Measurements from ENCODE around the gene TEX35. TPM values are rescaled to one million over a fixed set of nuclear protein-coding genes. Genes with fewer than 3 reads are reported as not detected.

The TEX35 gene
- total RNA-seq, 2 experiments from 2014 or later, result not detected

DNA sequence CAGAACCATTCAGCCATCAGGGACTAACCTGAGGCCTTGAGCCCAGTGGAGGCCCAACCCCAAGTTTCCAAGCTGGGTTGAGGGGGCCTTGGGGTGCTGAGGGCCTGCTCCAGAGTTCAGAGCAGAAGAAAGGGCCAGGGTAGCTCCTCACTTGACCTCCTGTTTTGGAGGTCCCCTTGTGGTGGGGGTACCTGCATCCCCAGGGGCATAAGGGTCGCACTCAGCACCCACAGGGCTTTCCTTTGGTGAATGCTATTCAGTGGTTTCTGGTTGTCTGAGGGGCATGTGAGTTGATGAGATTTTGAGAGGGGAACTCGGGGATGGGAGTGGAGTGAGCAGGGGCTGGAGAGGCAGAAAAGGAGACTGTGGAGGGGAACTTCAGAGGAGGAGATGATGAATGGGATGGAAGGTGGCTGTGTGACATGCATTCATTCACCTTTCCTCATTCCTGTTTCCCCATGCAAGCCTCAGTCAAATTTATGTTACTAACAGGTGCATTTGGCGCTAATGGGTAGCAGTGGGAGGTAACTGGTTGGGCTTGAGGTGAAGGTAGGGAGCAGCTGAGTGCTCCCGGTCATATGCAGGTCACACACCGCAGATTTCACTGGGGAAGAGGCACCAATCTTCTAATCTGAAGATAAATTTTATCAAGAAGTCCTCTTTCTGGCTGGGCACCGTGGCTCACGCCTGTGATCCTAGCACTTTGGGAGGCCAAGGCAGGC is 50.4 kb downstream of the TEX35 start:
- ChIA-PET POLR2A (no interaction called here), CTCF (interaction anchor here (1.3 to 1.5 kb wide), 2 partner anchors 9 to 23 kb away, joined by 3 to 5 read pairs; no protein-coding TSS in a partner anchor)
- Mint-ChIP-seq H3K36me3 (ENCODE audit: low read depth) (no peaks in the 10 kb centered on the region), H3K9me3 (no peaks in the 10 kb centered on the region), H3K4me3 (no peak overlapping the region), H3K27me3 (no peaks in the 10 kb centered on the region), H3K27ac (no peak overlapping the region), H3K4me1 (no peaks in the 10 kb centered on the region)
- DNase-seq, result no peak

DNA sequence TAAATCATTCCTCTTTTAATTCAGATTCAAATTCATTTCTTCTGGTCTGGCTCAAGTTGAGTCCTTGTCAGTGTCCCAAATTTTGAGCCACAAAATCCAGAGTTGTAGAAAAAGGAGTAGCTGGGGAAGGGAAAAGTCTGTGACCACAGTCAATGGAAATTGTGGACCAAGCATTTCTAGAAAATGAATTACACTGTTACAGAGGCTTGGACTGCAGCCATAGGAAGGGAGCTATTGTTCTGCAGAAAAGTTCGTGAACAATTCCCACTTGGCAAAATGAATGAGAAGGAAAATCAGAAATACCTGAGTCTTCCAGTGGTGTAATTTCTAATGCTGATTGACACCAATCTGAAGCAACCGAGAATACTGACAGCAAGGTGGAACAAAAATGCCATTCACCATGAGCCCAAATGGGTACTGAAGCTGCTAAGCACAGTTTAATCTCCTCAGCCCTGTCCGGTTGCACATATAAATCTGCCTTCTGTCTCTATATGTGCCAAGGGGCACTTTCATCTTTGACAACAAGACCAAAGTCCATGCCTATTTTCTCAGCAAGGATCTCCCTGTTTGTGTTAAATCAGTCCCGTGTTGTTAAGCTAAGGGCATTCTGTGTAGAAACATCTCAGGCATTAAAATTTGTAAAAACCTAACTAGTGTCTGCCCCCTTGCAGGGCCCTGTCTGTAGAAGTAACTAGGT is 51.3 kb downstream of the TEX35 start:
- Mint-ChIP-seq H3K27ac (no peak overlapping the region), H3K9me3 (no peaks in the 10 kb centered on the region), H3K27me3 (no peaks in the 10 kb centered on the region), H3K4me3 (no peak overlapping the region), H3K36me3 (ENCODE audit: low read depth) (no peaks in the 10 kb centered on the region), H3K4me1 (no peaks in the 10 kb centered on the region)
- ChIA-PET CTCF (interaction anchor here (1.5 kb wide), 1 partner anchor 24 kb away, joined by 3 read pairs; no protein-coding TSS in a partner anchor), POLR2A (no interaction called here)
- DNase-seq, result no peak

DNA sequence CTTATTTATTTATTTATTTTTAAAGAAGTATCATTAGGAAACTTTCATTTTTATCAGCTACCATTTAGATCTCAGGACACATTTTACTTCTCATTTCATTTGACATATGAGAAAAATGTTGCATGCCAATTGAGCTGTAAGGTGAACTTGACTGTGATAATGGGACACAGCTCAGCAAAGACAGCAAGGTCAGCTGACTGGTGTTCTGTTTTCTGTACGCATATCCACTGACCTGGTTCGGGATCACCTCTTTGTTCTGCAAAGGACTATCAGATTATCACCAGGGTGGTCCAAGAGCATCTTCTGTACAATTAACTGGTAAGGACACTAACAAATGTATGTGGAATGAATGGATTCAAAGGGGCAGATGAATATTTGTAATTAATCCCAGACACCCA is 51.9 kb downstream of the TEX35 start:
- ChIA-PET POLR2A (no interaction called here), CTCF (interaction anchor here (1.5 kb wide), 1 partner anchor 25 kb away, joined by 3 read pairs; no protein-coding TSS in a partner anchor)
- H3K27me3 Mint-ChIP-seq, result no peaks in the 10 kb centered on the region
- H3K9me3 Mint-ChIP-seq, result no peaks in the 10 kb centered on the region
- H3K27ac Mint-ChIP-seq, result no peak overlapping the region
- no peaks in the 10 kb centered on the region for H3K4me1 Mint-ChIP-seq
- H3K4me3 Mint-ChIP-seq, result no peak overlapping the region
- no peak for DNase-seq
- no peaks in the 10 kb centered on the region for H3K36me3 Mint-ChIP-seq (ENCODE audit: low read depth)

DNA sequence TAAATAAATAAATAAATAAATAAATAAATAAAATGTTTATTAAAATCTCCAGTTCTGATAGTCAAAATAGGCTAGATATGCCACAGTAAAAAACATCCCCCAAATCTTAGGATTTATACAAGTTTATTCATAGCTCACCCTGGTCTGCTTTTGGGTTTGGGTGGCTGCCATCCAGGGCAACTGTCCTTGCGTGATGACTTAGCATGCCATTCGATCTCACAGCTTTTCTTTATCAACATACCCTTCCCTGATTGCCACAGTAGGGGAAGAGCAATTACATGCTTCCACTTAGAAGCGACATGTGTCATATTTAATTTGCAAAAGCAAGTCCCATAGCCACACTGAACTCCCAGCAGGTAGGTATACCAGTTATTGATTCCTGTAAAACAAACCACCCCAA is 52.7 kb downstream of the TEX35 start:
- H3K9me3 Mint-ChIP-seq, result no peaks in the 10 kb centered on the region
- no peaks in the 10 kb centered on the region for H3K4me1 Mint-ChIP-seq
- H3K4me3 Mint-ChIP-seq, result no peak overlapping the region
- DNase-seq, result no peak
- CTCF ChIA-PET, result interaction anchor here (1.0 to 1.2 kb wide), 2 partner anchors 15 to 19 kb away, joined by 3 read pairs; no protein-coding TSS in a partner anchor
- H3K27ac Mint-ChIP-seq, result no peak overlapping the region
- POLR2A ChIA-PET, result no interaction called here
- no peaks in the 10 kb centered on the region for H3K27me3 Mint-ChIP-seq
- H3K36me3 Mint-ChIP-seq (ENCODE audit: low read depth), result no peaks in the 10 kb centered on the region

DNA sequence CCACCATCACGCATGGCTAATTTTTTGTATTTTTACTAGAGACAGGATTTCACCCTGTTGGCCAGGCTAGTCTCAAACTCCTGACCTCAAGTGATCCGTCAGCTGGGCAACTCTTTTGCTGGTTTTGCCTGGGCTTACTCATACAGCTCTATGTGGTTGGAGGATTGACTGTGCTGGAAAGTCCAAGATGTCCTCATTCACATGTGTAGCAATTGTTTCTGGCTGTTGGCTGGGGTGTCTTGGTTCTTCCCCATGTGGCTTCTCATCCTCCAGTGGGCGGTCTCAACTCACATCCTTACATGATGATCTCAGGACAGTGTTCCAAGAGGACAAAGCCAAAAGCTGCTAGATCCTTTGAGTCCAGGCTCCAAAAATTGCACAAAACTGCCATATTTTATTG is 53.3 kb downstream of the TEX35 start:
- ChIA-PET POLR2A (no interaction called here), CTCF (interaction anchor here (1.0 to 1.2 kb wide), 2 partner anchors 15 to 20 kb away, joined by 3 read pairs; no protein-coding TSS in a partner anchor)
- Mint-ChIP-seq H3K27me3 (no peaks in the 10 kb centered on the region), H3K4me3 (no peak overlapping the region), H3K36me3 (ENCODE audit: low read depth) (no peaks in the 10 kb centered on the region), H3K9me3 (no peaks in the 10 kb centered on the region), H3K27ac (no peak overlapping the region), H3K4me1 (no peaks in the 10 kb centered on the region)
- no peak for DNase-seq

DNA sequence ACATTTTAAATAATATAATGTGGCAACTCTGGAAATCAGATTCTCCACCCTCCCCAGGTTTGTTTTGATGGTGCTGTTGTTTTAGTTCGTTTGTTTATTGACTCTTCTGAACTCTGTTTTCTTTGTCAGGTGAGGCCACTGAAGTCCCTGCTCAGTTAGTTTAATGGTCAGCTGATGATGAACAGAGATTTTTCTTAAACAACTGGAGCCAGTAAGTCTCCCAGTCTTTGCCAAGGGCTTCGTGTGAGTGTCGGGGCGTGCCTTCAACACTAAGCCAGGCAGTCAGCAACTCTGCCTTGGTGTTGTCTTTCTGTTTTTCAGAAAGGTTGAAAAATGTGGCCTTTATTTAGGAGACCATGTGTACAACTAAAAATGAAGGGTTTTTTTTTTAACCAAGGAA is 58.9 kb downstream of the TEX35 start:
- Mint-ChIP-seq H3K4me3 (no peak overlapping the region), H3K9me3 (no peaks in the 10 kb centered on the region), H3K36me3 (ENCODE audit: low read depth) (no peaks in the 10 kb centered on the region), H3K27me3 (peaks cover 1% of the 10 kb centered on the region), H3K27ac (no peak overlapping the region), H3K4me1 (no peaks in the 10 kb centered on the region)
- DNase-seq, result no peak
- CTCF ChIA-PET, result interaction anchor here (1.7 kb wide), 1 partner anchor 9 kb away, joined by 5 read pairs; no protein-coding TSS in a partner anchor
- POLR2A ChIA-PET, result no interaction called here

Other genes starting within 250 kb of the TEX35 start
- gene CLEC20A, start 16.1 kb upstream of the TEX35 start, total RNA-seq, result not detected
- 1 to 10 TPM; 3.5 to 5.5 TPM for gene RALGPS2, start 212.1 kb downstream of the TEX35 start, total RNA-seq